ENCODE data around the gene CYTIP. TPM values are rescaled to one million over a fixed set of nuclear protein-coding genes. Genes with fewer than 3 reads are reported as not detected.

Gene CYTIP
- total and polyA plus RNA-seq, 7 experiments from 2014 or later, result 170 to 406 (median 322) TPM

GRCh38 chr2:157468931-157469708 is 25.2 kb upstream of the CYTIP start:
- Histone ChIP-seq H3K9me3 (ENCODE audit: control insufficient read depth in 2 of 3, low read length in 3 of 3) (no peaks in the 10 kb centered on the region), H3K27ac (ENCODE audit: low read depth, low read length) (peak overlapping the region; percentile 77), H3K27me3 (ENCODE audit: control insufficient read depth in 2 of 2, insufficient read depth in 2 of 2, low read length in 2 of 2) (no peaks in the 10 kb centered on the region), H3K4me1 (ENCODE audit: control insufficient read depth in 2 of 2, insufficient read depth in 2 of 2, low read length in 2 of 2) (peaks cover 22 to 36% of the 10 kb centered on the region in 2 donors), H3K4me3 (ENCODE audit: low read length) (no peak overlapping the region), H3K36me3 (ENCODE audit: control insufficient read depth in 2 of 3, insufficient read depth in 3 of 3, low read length in 3 of 3) (no peaks in the 10 kb centered on the region)
- CTCF ChIA-PET, result interaction anchor here (0.6 to 2.7 kb wide), 7 partner anchors 10 to 142 kb away, joined by 3 to 9 read pairs (median 4); partner anchors contain the start of gene CYTIP
- Mint-ChIP-seq H3K27me3 (no peaks in the 10 kb centered on the region), H3K9me3 (peaks cover 0 to 11% (median 3%) of the 10 kb centered on the region in 11 donors), H3K36me3 (peaks cover 0 to 34% (median 4%) of the 10 kb centered on the region in 5 donors), H3K4me1 (peaks cover 41 to 90% (median 77%) of the 10 kb centered on the region in 7 donors), H3K27ac (peak overlapping the region; percentile 88 to 99 (median 97)), H3K4me3 (peak overlapping the region; percentile 42 to 85 (median 71))
- DNase-seq, result peak in 7 of 9 donors; percentile 56 to 83 (median 74)
- peak; percentile 90 for ATAC-seq
- POLR2A ChIA-PET, result interaction anchor here (0.6 to 18.1 kb wide), 12 partner anchors 9 to 142 kb away, joined by 3 to 297 read pairs (median 4); partner anchors contain the start of gene CYTIP
- intact Hi-C loops (cut with micrococcal nuclease), result loop anchor here (1.0 to 5.0 kb wide), 13 partner anchors 8 to 1137 kb away; partner anchors contain the start of genes CYTIP (in 2 of the 2) and NR4A2 (in 2 of the 2)

GRCh38 chr2:157466764-157467163 is 22.9 kb upstream of the CYTIP start:
- POLR2A ChIA-PET, result interaction anchor here (0.6 to 18.1 kb wide), 10 partner anchors 10 to 409 kb away, joined by 3 to 297 read pairs (median 4); partner anchors contain the start of genes ACVR1 and CYTIP
- CTCF ChIA-PET, result interaction anchor here (1.3 to 3.0 kb wide), 5 partner anchors 12 to 164 kb away, joined by 3 to 18 read pairs (median 8); partner anchors contain the start of gene CYTIP
- ATAC-seq (no peak), DNase-seq (no peak)
- no peak overlapping the region for H3K4me3 ChIP-seq (ENCODE audit: low read length)
- peak overlapping the region; percentile 88 to 99 (median 96) for H3K27ac Mint-ChIP-seq
- H3K4me1 ChIP-seq (ENCODE audit: control insufficient read depth in 2 of 2, insufficient read depth in 2 of 2, low read length in 2 of 2), result peaks cover 36 to 59% of the 10 kb centered on the region in 2 donors
- H3K9me3 Mint-ChIP-seq, result peaks cover 0 to 8% (median 3%) of the 10 kb centered on the region in 11 donors
- peaks cover 0 to 26% (median 0%) of the 10 kb centered on the region in 5 donors for H3K36me3 Mint-ChIP-seq
- no peak overlapping the region for H3K27ac ChIP-seq (ENCODE audit: low read depth, low read length)
- no peaks in the 10 kb centered on the region for H3K36me3 ChIP-seq (ENCODE audit: control insufficient read depth in 2 of 3, insufficient read depth in 3 of 3, low read length in 3 of 3)
- H3K4me3 Mint-ChIP-seq, result peak overlapping the region in 2 of 10 donors; percentile 13 to 18
- no peaks in the 10 kb centered on the region for H3K27me3 ChIP-seq (ENCODE audit: control insufficient read depth in 2 of 2, insufficient read depth in 2 of 2, low read length in 2 of 2)
- no peaks in the 10 kb centered on the region for H3K27me3 Mint-ChIP-seq
- peaks cover 41 to 93% (median 83%) of the 10 kb centered on the region in 7 donors for H3K4me1 Mint-ChIP-seq
- intact Hi-C loops (cut with micrococcal nuclease), result loop anchor here in 1 of 2 donors (5.0 kb wide), 1 partner anchor 1134 kb away; the partner anchor contains the start of gene NR4A2
- no peaks in the 10 kb centered on the region for H3K9me3 ChIP-seq (ENCODE audit: control insufficient read depth in 2 of 3, low read length in 3 of 3)

GRCh38 chr2:157465554-157465953 is 21.7 kb upstream of the CYTIP start:
- Mint-ChIP-seq H3K4me3 (peak overlapping the region in 6 of 10 donors; percentile 20 to 79 (median 34)), H3K27ac (peak overlapping the region; percentile 80 to 98 (median 91)), H3K4me1 (peaks cover 43 to 98% (median 93%) of the 10 kb centered on the region in 7 donors), H3K9me3 (peaks cover 0 to 8% (median 3%) of the 10 kb centered on the region in 11 donors), H3K36me3 (peaks cover 0 to 26% (median 0%) of the 10 kb centered on the region in 5 donors), H3K27me3 (no peaks in the 10 kb centered on the region)
- Histone ChIP-seq H3K27me3 (ENCODE audit: control insufficient read depth in 2 of 2, insufficient read depth in 2 of 2, low read length in 2 of 2) (no peaks in the 10 kb centered on the region), H3K4me1 (ENCODE audit: control insufficient read depth in 2 of 2, insufficient read depth in 2 of 2, low read length in 2 of 2) (peaks cover 35 to 68% of the 10 kb centered on the region in 2 donors), H3K4me3 (ENCODE audit: low read length) (no peak overlapping the region), H3K9me3 (ENCODE audit: control insufficient read depth in 2 of 3, low read length in 3 of 3) (no peaks in the 10 kb centered on the region), H3K27ac (ENCODE audit: low read depth, low read length) (peak overlapping the region; percentile 30), H3K36me3 (ENCODE audit: control insufficient read depth in 2 of 3, insufficient read depth in 3 of 3, low read length in 3 of 3) (no peaks in the 10 kb centered on the region)
- POLR2A ChIA-PET, result interaction anchor here (0.8 to 18.1 kb wide), 8 partner anchors 9 to 164 kb away, joined by 3 to 297 read pairs (median 8); partner anchors contain the start of gene CYTIP
- CTCF ChIA-PET, result interaction anchor here (1.1 to 3.0 kb wide), 6 partner anchors 11 to 163 kb away, joined by 3 to 18 read pairs (median 4); partner anchors contain the start of genes CYTIP and ERMN
- DNase-seq (no peak), ATAC-seq (no peak)
- intact Hi-C loops (cut with micrococcal nuclease), result loop anchor here in 1 of 2 donors (2.0 to 5.0 kb wide), 2 partner anchors 13 to 1133 kb away; partner anchors contain the start of gene NR4A2

GRCh38 chr2:157463002-157463401 is 19.1 kb upstream of the CYTIP start:
- intact Hi-C loops (cut with micrococcal nuclease), result loop anchor here in 1 of 2 donors (5.0 kb wide), 1 partner anchor 434 kb away; no protein-coding TSS in a partner anchor
- no peaks in the 10 kb centered on the region for H3K27me3 Mint-ChIP-seq
- peaks cover 0 to 8% (median 3%) of the 10 kb centered on the region in 11 donors for H3K9me3 Mint-ChIP-seq
- Histone ChIP-seq H3K9me3 (ENCODE audit: control insufficient read depth in 2 of 3, low read length in 3 of 3) (no peaks in the 10 kb centered on the region), H3K36me3 (ENCODE audit: control insufficient read depth in 2 of 3, insufficient read depth in 3 of 3, low read length in 3 of 3) (no peaks in the 10 kb centered on the region), H3K27ac (ENCODE audit: low read depth, low read length) (peak overlapping the region; percentile 57), H3K27me3 (ENCODE audit: control insufficient read depth in 2 of 2, insufficient read depth in 2 of 2, low read length in 2 of 2) (no peaks in the 10 kb centered on the region), H3K4me1 (ENCODE audit: control insufficient read depth in 2 of 2, insufficient read depth in 2 of 2, low read length in 2 of 2) (peaks cover 15 to 64% of the 10 kb centered on the region in 2 donors), H3K4me3 (ENCODE audit: low read length) (no peak overlapping the region)
- POLR2A ChIA-PET, result interaction anchor here (1.8 to 18.1 kb wide), 3 partner anchors 14 to 135 kb away, joined by 5 to 297 read pairs (median 124); partner anchors contain the start of gene CYTIP
- H3K27ac Mint-ChIP-seq, result peak overlapping the region in 8 of 9 donors; percentile 88 to 98 (median 93)
- no peak for ATAC-seq
- peak overlapping the region in 7 of 10 donors; percentile 25 to 79 (median 66) for H3K4me3 Mint-ChIP-seq
- peaks cover 0 to 28% (median 0%) of the 10 kb centered on the region in 5 donors for H3K36me3 Mint-ChIP-seq
- peaks cover 39 to 98% (median 93%) of the 10 kb centered on the region in 7 donors for H3K4me1 Mint-ChIP-seq
- no peak for DNase-seq
- CTCF ChIA-PET, result interaction anchor here (0.7 to 0.9 kb wide), 2 partner anchors 19 to 162 kb away, joined by 3 to 4 read pairs; no protein-coding TSS in a partner anchor

GRCh38 chr2:157460897-157461296 is 17.0 kb upstream of the CYTIP start:
- Histone ChIP-seq H3K27ac (ENCODE audit: low read depth, low read length) (no peak overlapping the region), H3K4me1 (ENCODE audit: control insufficient read depth in 2 of 2, insufficient read depth in 2 of 2, low read length in 2 of 2) (peaks cover 15 to 59% of the 10 kb centered on the region in 2 donors), H3K9me3 (ENCODE audit: control insufficient read depth in 2 of 3, low read length in 3 of 3) (no peaks in the 10 kb centered on the region), H3K27me3 (ENCODE audit: control insufficient read depth in 2 of 2, insufficient read depth in 2 of 2, low read length in 2 of 2) (no peaks in the 10 kb centered on the region), H3K4me3 (ENCODE audit: low read length) (no peak overlapping the region), H3K36me3 (ENCODE audit: control insufficient read depth in 2 of 3, insufficient read depth in 3 of 3, low read length in 3 of 3) (no peaks in the 10 kb centered on the region)
- peak overlapping the region in 6 of 10 donors; percentile 16 to 71 (median 50) for H3K4me3 Mint-ChIP-seq
- DNase-seq (no peak), ATAC-seq (no peak)
- POLR2A ChIA-PET, result interaction anchor here (1.0 to 18.1 kb wide), 8 partner anchors 8 to 128 kb away, joined by 3 to 297 read pairs (median 4); partner anchors contain the start of gene CYTIP
- peaks cover 0 to 6% (median 3%) of the 10 kb centered on the region in 11 donors for H3K9me3 Mint-ChIP-seq
- intact Hi-C loops (cut with micrococcal nuclease), result loop anchor here in 1 of 2 donors (5.0 kb wide), 1 partner anchor 436 kb away; no protein-coding TSS in a partner anchor
- H3K4me1 Mint-ChIP-seq, result peaks cover 38 to 99% (median 98%) of the 10 kb centered on the region in 7 donors
- H3K36me3 Mint-ChIP-seq, result peaks cover 0 to 21% (median 0%) of the 10 kb centered on the region in 5 donors
- CTCF ChIA-PET, result interaction anchor here (0.6 to 8.3 kb wide), 6 partner anchors 12 to 135 kb away, joined by 3 to 64 read pairs (median 4); partner anchors contain the start of gene CYTIP
- peak overlapping the region in 8 of 9 donors; percentile 52 to 98 (median 89) for H3K27ac Mint-ChIP-seq
- no peaks in the 10 kb centered on the region for H3K27me3 Mint-ChIP-seq

Measured in naive thymus-derived CD4-positive, alpha-beta T cell (primary cell).